GM21381 (cell line): ENCODE results near the gene IGLL1.
"Not testable (repeated sequence)": the region's sequence is repeated elsewhere in the genome, so short reads cannot be mapped to it uniquely, and the experiment has no call there.

Experiments
- ATAC-seq: cut with Tn5 transposase; IDR thresholded peaks from one replicate; pipeline ENCODE4 v1.9.1; 2021; ENCODE audit warnings: mild to moderate bottlenecking, moderate library complexity; ENCODE audit not compliant: unreplicated experiment

Gene IGLL1

GRCh38 chr22:23542933-23543332, 37.2 kb downstream of the IGLL1 start:
- ATAC-seq: no peak

GRCh38 chr22:23542391-23542790, 37.7 kb downstream of the IGLL1 start:
- not testable (repeated sequence) for ATAC-seq

GRCh38 chr22:23541849-23542281, 38.2 kb downstream of the IGLL1 start:
- ATAC-seq: not testable (repeated sequence)

GRCh38 chr22:23540837-23541236, 39.3 kb downstream of the IGLL1 start:
- ATAC-seq: not testable (repeated sequence)

GRCh38 chr22:23539839-23540198, 40.3 kb downstream of the IGLL1 start:
- not testable (repeated sequence) for ATAC-seq

GRCh38 chr22:23539135-23539838, 40.8 kb downstream of the IGLL1 start:
- ATAC-seq: no peak

- not testable (repeated sequence) for ATAC-seq
These were observed 41.4 kb downstream of the IGLL1 start for GRCh38 chr22:23538696-23539030.

GRCh38 chr22:23537830-23538695, 42.0 kb downstream of the IGLL1 start:
- ATAC-seq: not testable (repeated sequence)

GRCh38 chr22:23537416-23537815, 42.7 kb downstream of the IGLL1 start:
- no peak for ATAC-seq

- no peak for ATAC-seq
These were observed 43.2 kb downstream of the IGLL1 start for GRCh38 chr22:23536821-23537345.

GRCh38 chr22:23535790-23536661, 44.1 kb downstream of the IGLL1 start:
- ATAC-seq: not testable (repeated sequence)

GRCh38 chr22:23534851-23535717, 45.0 kb downstream of the IGLL1 start:
- no peak for ATAC-seq

- no peak for ATAC-seq
These were observed 45.8 kb downstream of the IGLL1 start for GRCh38 chr22:23534201-23534850.

GRCh38 chr22:23533771-23534191, 46.3 kb downstream of the IGLL1 start:
- ATAC-seq: no peak

- no peak for ATAC-seq
These were observed 46.7 kb downstream of the IGLL1 start for GRCh38 chr22:23533328-23533762.

- ATAC-seq: no peak
These were observed 47.4 kb downstream of the IGLL1 start for GRCh38 chr22:23532731-23533130.

GRCh38 chr22:23531966-23532705, 48.0 kb downstream of the IGLL1 start:
- no peak for ATAC-seq

GRCh38 chr22:23531283-23531956, 48.7 kb downstream of the IGLL1 start:
- ATAC-seq: no peak
